C4-2B (cell line): ENCODE data around the gene ANGPTL5.

Experiments used
- CTCF ChIP-seq: fragments of 450-650 bp; conservative IDR thresholded peaks from 2 replicates; pipeline ENCODE4 v1.5.1; 2017; ENCODE audit warnings: mild to moderate bottlenecking
- ZFX ChIP-seq: fragments of 450-650 bp; IDR thresholded peaks from 2 replicates; pipeline ENCODE4 v1.6.1; 2017

GRCh38 chr11:101872171-101872882 lies 44.0 kb downstream of the ANGPTL5 start:
- TF ChIP-seq CTCF (no peak), ZFX (no peak)
